ENCODE results near the gene RETSAT.

RETSAT gene

GRCh38 chr2:85303780-85304531 lies 50.4 kb downstream of the RETSAT start:
- DNase-seq (ENCODE audit: extremely low read depth, insufficient read length): no peak
- Histone ChIP-seq H3K4me3 (replicated peaks; ENCODE audit: low read depth, low read length) (no peak overlapping the region), H3K36me3 (ENCODE audit: control insufficient read depth, insufficient read depth, low read length) (no peaks in the 10 kb centered on the region), H3K27me3 (replicated peaks; ENCODE audit: control insufficient read depth, insufficient read depth, low read length) (peaks cover 2% of the 10 kb centered on the region; the same call in 1 of the 2 replicates)
- no peak for TF ChIP-seq CTCF (IDR thresholded peaks at IDR 0.05; ENCODE audit: insufficient read depth, low read length, poor library complexity, severe bottlenecking)

GRCh38 chr2:85302121-85302520 lies 52.2 kb downstream of the RETSAT start:
- peaks cover 2% of the 10 kb centered on the region; the same call in 1 of the 2 replicates for H3K27me3 ChIP-seq (replicated peaks; ENCODE audit: control insufficient read depth, insufficient read depth, low read length)
- no peak for DNase-seq (ENCODE audit: extremely low read depth, insufficient read length)
- H3K36me3 ChIP-seq (ENCODE audit: control insufficient read depth, insufficient read depth, low read length): no peaks in the 10 kb centered on the region
- no peak overlapping the region for H3K4me3 ChIP-seq (replicated peaks; ENCODE audit: low read depth, low read length)
- TF ChIP-seq CTCF (IDR thresholded peaks at IDR 0.05; ENCODE audit: insufficient read depth, low read length, poor library complexity, severe bottlenecking): no peak

Data from GM06990 (cell line).